SKM-1 (cell line): ENCODE measurements around the gene CDCA7L.
"Not testable (repeated sequence)": the region's sequence is repeated elsewhere in the genome, so short reads cannot be mapped to it uniquely, and the experiment has no call there.

Experiments
- DNase-seq: peaks from one replicate; lab custom pipeline; 2025; ENCODE audit not compliant: unreplicated experiment; lab: John Stamatoyannopoulos, UW

CDCA7L gene

DNA sequence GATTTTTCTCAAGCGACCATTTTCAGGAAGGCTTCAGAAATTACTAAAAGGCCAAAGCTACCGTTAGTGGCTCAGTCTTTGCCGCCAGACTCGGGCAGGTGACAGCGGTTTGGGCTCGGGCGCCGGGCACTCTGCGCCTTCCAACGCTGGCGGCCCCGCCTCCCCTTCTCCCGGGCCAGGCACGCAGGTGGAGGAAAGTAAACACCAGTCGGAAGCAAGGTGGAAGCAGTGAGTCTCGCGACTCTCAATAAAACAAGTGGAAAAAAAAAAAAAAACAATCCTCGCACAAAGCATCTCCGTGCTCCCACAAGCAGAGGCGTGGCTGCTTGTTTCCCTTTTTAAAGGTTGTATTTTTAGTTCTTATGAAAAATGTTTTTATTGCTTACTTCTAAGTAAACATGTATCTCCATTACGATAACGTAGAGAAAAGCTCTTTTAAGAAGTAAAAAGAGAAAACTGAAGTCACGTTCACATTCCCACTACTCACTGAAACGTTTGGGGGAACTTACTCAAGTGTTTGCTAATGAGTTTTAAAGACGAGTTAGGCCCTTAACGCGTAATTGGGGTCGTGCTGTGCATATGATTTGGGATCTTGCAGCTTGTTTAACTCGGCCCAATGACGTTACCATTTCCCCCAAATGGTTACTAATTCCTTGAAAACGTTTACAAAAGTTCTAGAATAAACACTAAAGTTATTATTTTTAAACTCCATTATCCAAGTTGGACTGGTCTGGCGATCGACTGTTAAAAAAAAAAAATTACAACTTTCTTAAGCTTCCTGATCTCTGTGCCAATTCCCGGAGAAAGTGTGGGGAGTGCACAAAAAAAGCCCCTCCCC lies 864 bp downstream of the CDCA7L start:
- DNase-seq: peak; percentile 25

DNA sequence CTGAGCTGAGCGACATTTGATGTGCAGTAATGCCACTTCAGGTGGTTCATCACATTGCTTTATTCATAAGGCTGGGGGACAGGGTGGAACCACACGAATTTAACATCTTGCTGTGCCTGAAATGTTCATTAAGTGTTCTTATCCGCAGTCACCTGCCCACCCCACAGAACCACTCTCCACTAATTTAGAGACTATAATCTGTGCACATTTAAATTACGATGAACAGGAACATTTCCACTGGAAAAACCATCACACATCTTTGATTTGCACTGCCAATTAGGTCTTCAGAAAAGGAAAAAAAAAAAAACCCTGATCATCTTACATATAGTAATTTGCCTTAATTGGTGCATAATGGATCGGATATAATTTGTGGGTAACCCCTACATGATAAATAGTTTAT lies 2.3 kb downstream of the CDCA7L start:
- no peak for DNase-seq

DNA sequence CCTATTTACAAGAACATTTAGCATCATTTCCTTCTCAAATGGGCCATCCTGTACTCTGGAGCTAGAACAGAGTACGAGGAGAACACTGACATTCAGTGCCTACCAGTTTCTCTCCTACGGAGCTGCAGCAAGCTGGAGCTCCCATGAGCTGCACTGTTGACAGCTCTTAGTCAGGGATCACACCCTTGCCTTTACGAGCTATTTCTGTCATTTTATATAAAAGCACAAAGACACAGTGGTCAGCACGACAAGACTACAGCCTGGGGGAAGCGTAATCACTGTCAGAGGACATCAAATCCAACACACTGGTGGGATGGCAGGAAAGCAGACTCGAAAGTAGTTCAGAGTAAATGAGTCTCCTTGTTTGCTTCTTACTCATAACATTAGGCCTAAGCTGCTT lies 2.7 kb downstream of the CDCA7L start:
- no peak for DNase-seq

DNA sequence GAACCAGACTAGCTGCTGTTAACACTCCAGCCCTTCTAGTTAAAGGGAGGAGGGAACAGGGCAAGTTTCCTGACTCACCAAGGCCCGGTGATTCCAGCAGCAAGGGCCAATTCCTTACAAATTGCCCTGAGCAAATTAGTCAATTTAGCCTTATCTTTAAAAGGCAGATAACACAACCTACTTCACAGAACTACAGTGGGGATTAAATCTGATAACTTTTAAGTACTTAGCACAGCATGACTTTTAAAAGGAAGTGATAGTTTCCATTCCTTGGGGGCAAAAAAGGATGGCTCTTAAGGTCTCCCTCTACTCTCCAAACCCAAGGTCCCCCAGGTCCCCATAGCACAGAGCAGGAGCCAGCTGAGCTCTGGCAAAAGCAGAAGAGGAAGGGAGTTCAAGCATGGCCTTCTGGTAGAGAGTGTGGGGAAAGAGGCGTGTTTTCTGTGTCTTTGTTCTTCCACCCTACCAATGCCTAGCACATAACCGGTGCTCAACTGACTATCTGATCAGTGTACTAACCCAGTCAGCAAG lies 4.0 kb downstream of the CDCA7L start:
- DNase-seq: peak; percentile 69

DNA sequence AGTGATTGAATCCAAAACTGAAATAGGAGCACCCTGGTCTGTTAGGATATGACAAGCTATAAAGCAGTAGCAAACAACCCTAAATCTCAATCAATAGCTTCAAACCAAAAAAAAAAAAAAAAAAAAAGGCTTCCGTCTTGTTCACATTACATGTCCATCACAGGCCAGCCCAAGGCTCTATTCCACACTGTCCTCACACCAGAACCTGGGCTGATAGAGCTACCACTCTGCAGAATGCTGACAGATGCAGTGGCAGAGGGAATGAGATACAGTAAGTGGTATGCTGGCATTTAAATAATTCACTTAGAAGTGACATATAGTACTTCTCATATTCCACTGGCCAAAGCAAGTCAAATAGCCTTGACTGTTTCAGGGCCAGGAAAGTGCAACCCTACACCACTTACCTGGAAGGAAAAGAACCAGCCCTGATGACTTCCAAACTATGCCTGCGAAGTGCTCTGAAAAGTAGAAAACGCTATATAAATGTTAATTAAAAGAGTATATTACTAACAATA lies 5.8 kb downstream of the CDCA7L start:
- DNase-seq: no peak

DNA sequence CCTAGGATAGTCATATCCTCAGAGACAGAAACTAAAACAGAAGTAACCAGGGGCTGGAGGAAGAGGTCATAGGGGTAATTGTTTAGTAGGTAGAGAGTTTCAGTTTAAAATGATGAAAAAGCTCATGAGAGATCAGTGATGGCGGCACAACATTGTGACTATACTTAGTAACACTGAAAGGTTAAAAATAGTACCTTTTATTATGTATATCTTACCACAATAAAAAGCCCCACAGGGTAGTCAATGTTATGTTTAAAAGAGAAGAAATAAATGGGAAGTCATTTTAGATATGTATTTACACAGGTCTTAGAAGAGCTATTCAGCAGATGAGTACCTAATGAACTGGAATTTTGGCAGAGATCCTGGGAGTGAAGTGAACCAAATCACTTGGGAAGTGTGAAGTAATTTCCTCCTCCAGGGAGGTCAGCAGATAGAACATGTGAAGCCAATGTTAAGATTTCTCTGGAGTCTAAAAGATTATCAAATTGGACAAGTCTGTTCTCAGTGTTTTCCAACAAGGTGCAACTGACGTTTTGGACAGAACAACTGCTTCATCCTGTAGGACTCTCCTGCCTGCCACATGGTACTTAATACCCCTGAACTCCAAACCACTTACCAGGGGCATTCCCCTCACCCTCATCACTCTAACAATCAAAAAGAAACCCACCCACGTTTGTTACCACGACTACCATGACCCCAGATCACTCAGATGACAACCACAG lies 6.4 kb downstream of the CDCA7L start:
- no peak for DNase-seq

DNA sequence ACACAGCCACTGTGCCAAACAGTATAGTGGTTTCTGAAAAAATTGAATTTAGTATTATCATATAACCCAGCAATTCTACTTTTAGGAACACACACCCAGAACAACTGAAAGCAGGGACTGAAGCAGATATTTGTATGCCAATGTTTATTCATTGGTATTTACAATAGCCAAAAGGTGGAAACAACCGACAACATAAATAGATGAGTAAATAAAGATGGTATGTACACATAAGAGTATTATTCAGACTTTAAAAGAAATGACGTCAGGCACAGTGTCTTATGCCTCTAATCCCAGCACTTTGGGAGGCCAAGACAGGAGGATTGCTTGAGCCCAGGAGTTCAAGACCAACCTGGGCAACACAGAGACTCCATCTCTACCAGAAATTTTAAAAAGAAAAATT lies 7.2 kb downstream of the CDCA7L start:
- no peak for DNase-seq

DNA sequence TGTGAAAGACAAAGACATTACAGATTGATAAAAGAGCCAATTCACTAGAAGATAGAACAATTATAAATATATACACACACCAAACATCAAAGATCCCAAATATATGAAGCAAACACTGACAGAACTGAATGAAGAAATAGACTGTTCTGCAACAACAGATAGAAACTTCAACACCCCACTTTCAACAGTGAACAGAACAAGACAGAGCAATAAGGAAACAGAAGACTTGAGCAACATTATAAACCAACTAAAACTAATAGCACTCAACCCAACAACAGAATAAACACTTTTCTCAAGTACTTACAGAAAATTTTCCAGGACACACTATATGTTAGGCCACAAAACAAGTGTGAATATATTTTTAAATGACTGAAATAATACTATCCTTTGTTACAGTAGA lies 10.9 kb downstream of the CDCA7L start:
- DNase-seq: no peak

DNA sequence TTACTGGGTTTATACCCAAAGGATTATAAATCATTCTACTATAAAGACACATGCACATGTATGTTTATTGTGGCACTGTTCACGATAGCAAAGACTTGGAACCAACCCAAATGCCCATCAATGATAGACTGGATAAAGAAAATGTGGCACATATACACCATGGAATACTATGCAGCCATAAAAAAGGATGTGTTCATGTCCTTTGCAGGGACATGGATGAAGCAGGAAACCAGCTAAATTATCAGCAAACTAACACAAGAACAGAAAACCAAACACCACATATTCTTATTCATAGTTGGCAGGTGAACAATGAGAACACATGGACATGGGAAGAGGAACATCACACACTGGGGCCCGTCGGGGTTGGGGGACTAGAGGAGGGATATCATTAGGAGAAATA lies 12.4 kb downstream of the CDCA7L start:
- DNase-seq: not testable (repeated sequence)

DNA sequence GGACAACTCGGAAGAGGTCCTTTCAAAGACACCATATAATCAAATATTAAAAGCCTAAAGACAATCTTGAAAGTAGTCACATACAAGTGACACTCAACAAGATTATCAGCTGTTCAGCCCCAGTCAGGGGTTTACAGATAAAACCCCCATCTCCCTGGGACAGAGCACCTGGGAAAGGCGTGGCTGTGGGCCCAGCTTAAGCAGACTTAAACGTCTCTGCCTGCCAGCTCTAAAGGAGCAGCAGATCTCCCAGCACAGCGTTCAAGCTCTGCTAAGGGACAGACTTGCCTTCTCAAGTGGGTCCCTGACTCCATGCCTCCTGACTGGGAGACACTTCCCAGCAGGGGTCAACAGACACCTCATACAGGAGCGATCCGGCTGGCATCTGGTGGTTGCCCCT lies 18.0 kb downstream of the CDCA7L start:
- no peak for DNase-seq

DNA sequence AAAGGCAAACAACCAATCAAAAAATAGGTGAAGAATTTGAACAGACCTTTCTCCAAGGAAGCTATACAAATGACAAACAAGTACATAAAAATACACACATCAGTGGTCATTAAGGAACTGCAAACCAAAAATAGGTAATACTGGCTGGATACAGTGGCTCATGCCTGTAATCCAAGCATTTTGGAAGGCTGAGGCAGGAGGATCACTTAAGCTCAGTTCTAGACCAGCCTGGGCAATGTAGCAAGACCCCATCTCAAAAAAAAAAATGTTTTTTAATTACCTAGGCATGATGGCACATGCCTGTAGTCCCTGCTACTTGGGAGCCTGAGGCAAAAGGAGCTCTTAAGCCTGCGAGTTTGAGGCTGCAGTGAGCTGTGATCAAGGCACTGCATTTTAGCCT lies 19.3 kb downstream of the CDCA7L start:
- no peak for DNase-seq

DNA sequence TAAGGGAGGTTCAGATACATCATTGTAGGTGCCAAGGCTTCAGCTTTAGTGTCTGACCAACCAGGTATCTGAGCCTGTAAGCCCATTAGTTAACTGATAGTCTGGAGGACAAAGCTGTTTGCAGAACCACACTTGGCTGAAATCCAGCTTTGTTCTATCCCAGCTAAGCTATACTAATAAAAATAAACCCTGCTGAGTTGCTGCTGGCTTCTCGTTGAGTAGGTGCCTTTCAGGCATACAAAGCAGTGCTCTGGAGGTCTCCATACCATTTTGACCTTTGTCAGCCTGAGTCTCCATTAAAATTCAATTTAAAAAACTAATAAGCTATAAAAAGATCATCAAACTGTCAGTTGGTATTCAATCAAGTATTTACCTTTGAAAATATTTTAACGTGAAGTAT lies 22.0 kb downstream of the CDCA7L start:
- no peak for DNase-seq

DNA sequence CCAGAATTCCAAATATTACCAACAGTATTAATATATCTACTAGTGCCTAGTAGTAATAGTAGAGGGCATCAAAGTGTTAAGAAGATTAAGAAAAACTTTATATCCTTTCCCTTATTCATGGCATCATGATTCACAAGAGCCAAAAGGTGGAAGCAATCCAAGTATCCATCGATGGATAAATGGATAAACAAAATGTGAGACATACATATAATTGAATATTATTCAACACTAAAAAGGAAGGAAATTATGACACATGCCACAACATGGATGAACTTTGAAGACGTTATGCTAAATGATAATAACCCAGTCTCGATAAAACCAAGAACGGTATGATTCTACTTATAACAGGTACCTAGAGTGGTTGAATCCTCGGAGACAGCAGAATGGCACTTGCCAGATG lies 23.1 kb downstream of the CDCA7L start:
- DNase-seq: no peak

DNA sequence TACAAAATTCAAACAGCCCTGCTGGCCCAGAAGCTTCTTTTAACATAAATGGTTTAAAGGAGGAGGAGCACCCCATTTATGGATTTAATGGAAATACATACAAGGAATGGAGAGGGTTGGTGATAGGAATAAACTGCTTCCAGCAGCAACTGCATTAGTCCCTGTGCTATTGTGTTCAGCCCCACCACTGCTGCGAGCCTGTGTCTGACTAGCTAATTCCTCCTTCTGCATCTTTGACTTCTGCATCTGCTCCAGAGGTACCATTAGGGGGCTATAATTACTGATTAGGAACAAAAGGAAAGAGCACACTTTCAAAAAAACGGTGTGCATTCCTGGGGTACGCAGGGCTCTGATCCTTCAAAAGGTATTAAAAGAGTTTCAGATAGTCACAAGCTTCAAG lies 24.8 kb downstream of the CDCA7L start:
- DNase-seq: no peak

DNA sequence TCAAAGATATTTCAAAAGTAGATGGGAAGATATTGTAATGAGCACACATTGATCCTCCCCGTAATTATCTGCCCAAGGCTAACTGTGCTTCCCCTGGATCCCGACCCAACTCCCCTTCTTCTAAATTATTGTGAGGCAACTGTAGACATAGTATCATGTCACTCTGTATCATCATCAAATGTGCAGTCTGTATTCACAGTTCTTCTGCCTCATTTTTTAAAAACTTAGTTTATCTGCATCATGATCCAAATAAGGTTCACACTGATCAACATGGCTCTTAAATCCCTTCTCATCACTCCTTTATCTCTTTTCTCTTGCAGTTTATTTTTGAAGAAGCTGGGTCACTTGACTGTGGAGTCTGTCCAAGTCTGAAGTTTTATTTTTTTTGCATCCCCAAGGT lies 27.5 kb downstream of the CDCA7L start:
- DNase-seq: no peak

DNA sequence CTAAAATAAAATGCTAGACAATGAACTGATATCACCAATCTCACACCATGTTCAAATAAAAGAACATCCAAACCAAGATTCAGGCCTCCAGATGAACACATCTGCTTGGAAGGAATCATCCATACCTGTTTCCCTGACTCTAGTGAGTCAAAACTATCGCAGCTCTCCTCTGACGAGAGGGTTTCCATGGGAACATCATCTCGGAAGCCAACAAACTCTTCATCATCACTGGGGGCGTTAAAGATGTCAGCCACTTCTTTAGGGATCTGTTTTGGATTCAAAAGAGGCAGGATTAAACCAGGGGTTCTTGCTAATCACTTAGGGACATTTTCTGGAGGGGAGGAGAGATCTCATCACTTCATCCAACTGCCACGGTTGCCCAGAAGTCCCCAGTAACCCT lies 29.1 kb downstream of the CDCA7L start:
- no peak for DNase-seq

DNA sequence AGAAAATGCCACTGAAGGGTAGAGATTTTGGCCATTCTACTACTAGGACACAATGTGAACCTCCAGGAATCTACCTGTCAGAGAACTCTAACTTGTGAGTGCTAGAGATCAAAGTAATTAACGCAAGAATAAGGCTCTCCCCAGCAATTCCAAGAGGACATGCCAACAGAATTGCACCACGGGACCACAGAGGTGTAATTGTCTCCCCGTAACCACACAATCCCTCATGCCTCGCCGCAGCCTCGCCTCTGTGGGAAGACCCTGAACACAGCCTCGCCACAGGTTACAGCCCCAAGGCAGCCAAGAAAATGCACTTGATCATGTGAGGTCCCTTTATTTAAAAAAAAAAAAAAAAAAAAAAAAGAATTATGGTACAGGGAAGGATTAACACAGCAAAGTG lies 29.5 kb downstream of the CDCA7L start:
- DNase-seq: no peak

DNA sequence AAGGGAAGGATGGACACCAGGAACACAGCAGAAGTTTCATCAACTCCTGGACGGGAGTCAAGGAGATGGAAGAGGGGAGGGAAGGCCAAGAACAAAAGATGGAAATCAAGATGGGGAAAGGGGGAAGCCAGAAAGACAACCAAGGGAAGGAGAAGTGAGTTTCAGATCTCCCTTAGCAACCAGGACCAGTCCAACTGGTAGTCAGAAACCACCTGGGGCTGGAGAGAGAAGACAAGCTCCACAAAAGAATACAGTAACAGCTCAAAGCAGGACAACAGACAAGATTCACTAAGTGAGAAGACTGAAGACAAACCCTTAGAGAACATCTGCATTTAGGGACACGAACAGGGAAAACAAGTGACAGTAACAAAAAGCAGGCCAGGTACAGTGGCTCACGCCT lies 30.6 kb downstream of the CDCA7L start:
- no peak for DNase-seq

DNA sequence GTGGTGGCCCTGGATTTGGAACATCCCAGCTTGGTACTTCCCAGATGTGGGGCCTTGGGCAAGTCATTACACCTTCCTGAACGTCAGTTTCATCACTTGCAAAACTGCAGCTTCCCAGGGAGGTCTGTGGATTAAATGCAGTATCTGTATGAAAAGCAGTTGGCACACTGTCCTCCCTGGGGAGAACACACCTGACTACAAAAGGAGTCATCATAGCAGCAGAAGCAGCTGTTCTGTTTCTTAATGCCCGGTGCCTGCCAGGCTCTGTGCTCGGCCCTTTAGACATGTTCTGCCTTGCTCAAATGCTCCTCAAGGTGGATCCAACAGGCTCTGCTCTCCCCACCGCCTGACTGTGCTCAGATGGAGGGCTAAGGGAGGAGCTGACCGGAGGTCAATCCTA lies 31.0 kb downstream of the CDCA7L start:
- DNase-seq: no peak

DNA sequence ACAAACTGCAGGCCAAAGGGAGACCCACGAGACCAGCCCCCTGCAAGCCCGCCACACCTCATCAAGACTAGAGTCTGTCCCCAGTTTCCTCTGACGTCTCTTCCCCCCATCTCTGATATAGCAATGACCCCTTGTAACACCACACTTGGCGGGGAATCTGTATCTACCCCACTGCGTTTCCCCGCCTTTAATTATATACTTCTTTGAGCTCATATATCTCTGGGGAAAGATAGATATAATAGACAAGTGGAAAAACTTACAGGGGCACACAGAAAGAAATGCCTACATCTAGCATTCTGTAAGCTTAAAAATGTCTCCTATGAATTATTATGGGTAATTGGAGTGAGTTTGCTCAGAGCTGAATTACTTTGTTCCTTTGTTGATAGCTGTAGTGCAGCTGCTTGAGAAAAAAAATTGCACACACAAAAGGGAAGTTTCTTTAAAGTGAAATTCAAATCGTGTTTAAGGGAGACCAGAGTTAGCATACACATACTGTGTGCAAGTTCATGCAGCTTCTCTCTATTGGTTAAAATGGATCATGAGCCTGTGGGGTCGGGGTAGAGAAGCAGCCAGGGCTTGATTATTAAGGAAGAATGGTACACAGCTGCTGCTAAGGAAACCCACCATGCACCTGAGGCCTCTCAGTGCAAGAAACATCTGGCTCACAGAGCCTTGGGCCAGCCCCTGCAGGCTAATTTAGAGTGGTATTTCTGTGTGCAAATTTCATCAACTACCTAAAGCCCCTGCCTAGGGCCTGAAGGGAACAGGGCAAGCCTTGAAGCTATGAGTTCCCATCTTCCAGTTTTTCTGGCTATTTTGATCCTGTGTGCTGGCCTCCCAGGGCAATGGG lies 32.5 kb downstream of the CDCA7L start:
- DNase-seq: no peak

DNA sequence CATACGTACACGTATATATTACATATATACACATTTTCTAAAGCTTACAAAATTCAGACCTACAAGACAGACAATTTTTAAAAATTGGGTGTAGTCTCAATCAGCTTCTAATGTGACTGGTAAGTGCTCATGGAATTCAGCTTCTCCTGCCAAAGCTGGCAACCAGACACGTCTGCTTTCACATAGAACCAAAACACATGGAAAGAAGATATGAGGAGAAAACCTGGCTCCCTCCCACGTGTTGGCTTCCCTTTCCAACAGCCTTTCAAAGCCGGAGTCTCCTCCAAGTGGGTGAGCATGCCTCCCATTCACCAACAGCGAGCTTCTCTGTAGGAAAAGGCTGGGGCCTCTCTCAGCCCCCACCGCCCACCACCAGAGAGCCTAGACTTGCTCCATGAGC lies 33.4 kb downstream of the CDCA7L start:
- DNase-seq: no peak
